ENCODE results near the gene PKDCC.

Gene PKDCC

GRCh38 chr2:42073739-42074503 lies 26.1 kb downstream of the PKDCC start:
- no peak overlapping the region for H4K8ac ChIP-seq (ENCODE audit: low read depth, low read length)
- H3K14ac ChIP-seq (ENCODE audit: low read length), result no peak overlapping the region
- no peaks in the 10 kb centered on the region for H3K79me2 ChIP-seq (ENCODE audit: control insufficient read depth, insufficient read depth, low read length, poor library complexity)
- H3K9me3 ChIP-seq (ENCODE audit: insufficient read depth, low read depth, low read length), result peaks cover 2% of the 10 kb centered on the region
- no peak overlapping the region for H3K4ac ChIP-seq (ENCODE audit: low read depth, low read length)
- no peak overlapping the region for H2AK5ac ChIP-seq (ENCODE audit: low read length)
- H3K36me3 ChIP-seq (ENCODE audit: control insufficient read depth in 1 of 2, insufficient read depth in 2 of 2, low read length in 2 of 2), result no peaks in the 10 kb centered on the region
- H2AFZ ChIP-seq (ENCODE audit: insufficient read depth, low read length, poor library complexity), result no peak overlapping the region
- no peak overlapping the region for H3K18ac ChIP-seq (ENCODE audit: low read length)
- no peak overlapping the region for H2BK120ac ChIP-seq (ENCODE audit: insufficient read depth, low read length, poor library complexity)
- no peak overlapping the region for H3K23ac ChIP-seq (ENCODE audit: low read length)
- H4K91ac ChIP-seq (ENCODE audit: low read depth, low read length), result no peak overlapping the region
- no peaks in the 10 kb centered on the region for H3K79me1 ChIP-seq (ENCODE audit: low read length)
- no peak overlapping the region for H2BK12ac ChIP-seq (ENCODE audit: low read length)
- H3K27ac ChIP-seq (ENCODE audit: low read depth, low read length), result no peak overlapping the region
- no peak overlapping the region for H3K4me2 ChIP-seq (ENCODE audit: low read length)
- no peaks in the 10 kb centered on the region for H3K4me1 ChIP-seq (ENCODE audit: control insufficient read depth in 1 of 2, insufficient read depth in 2 of 2, low read length in 2 of 2)
- DNase-seq, result no peak
- no peak overlapping the region for H3K9ac ChIP-seq (ENCODE audit: low read length)
- no peaks in the 10 kb centered on the region for H3K27me3 ChIP-seq (ENCODE audit: insufficient read depth, low read length)
- no CpG with 5 or more reads among the region's 2 CpGs for WGBS (ENCODE audit: extremely low coverage, insufficient coverage, insufficient read length)
- H4K12ac ChIP-seq (ENCODE audit: low read depth, low read length), result no peak overlapping the region
- no peak overlapping the region for H3K4me3 ChIP-seq (ENCODE audit: low read depth, low read length)
- no peak overlapping the region for H2BK5ac ChIP-seq (ENCODE audit: low read depth, low read length, poor library complexity)

- Histone ChIP-seq H2BK5ac (ENCODE audit: low read depth, low read length, poor library complexity) (no peak overlapping the region), H3K79me2 (ENCODE audit: control insufficient read depth, insufficient read depth, low read length, poor library complexity) (no peaks in the 10 kb centered on the region), H4K91ac (ENCODE audit: low read depth, low read length) (no peak overlapping the region), H3K4me1 (ENCODE audit: control insufficient read depth in 1 of 2, insufficient read depth in 2 of 2, low read length in 2 of 2) (no peaks in the 10 kb centered on the region), H3K9me3 (ENCODE audit: insufficient read depth, low read depth, low read length) (peaks cover 2% of the 10 kb centered on the region), H4K8ac (ENCODE audit: low read depth, low read length) (no peak overlapping the region), H3K36me3 (ENCODE audit: control insufficient read depth in 1 of 2, insufficient read depth in 2 of 2, low read length in 2 of 2) (no peaks in the 10 kb centered on the region), H3K4ac (ENCODE audit: low read depth, low read length) (no peak overlapping the region), H2BK12ac (ENCODE audit: low read length) (no peak overlapping the region), H3K27ac (ENCODE audit: low read depth, low read length) (no peak overlapping the region), H3K23ac (ENCODE audit: low read length) (no peak overlapping the region), H2BK120ac (ENCODE audit: insufficient read depth, low read length, poor library complexity) (no peak overlapping the region), H3K18ac (ENCODE audit: low read length) (no peak overlapping the region), H3K4me2 (ENCODE audit: low read length) (no peak overlapping the region), H2AK5ac (ENCODE audit: low read length) (no peak overlapping the region), H2AFZ (ENCODE audit: insufficient read depth, low read length, poor library complexity) (no peak overlapping the region), H3K79me1 (ENCODE audit: low read length) (no peaks in the 10 kb centered on the region), H4K12ac (ENCODE audit: low read depth, low read length) (no peak overlapping the region), H3K27me3 (ENCODE audit: insufficient read depth, low read length) (no peaks in the 10 kb centered on the region), H3K9ac (ENCODE audit: low read length) (no peak overlapping the region), H3K4me3 (ENCODE audit: low read depth, low read length) (no peak overlapping the region), H3K14ac (ENCODE audit: low read length) (no peak overlapping the region)
- no peak for DNase-seq
- no CpG with 5 or more reads among the region's 2 CpGs for WGBS (ENCODE audit: extremely low coverage, insufficient coverage, insufficient read length)
Observed at GRCh38 chr2:42074661-42075060, 26.8 kb downstream of the PKDCC start.

- no peak overlapping the region for H2BK5ac ChIP-seq (ENCODE audit: low read depth, low read length, poor library complexity)
- no peak overlapping the region for H3K14ac ChIP-seq (ENCODE audit: low read length)
- no peak overlapping the region for H2AFZ ChIP-seq (ENCODE audit: insufficient read depth, low read length, poor library complexity)
- WGBS (ENCODE audit: extremely low coverage, insufficient coverage, insufficient read length), result no CpG with 5 or more reads among the region's 10 CpGs
- DNase-seq, result no peak
- no peak overlapping the region for H3K23ac ChIP-seq (ENCODE audit: low read length)
- no peaks in the 10 kb centered on the region for H3K4me1 ChIP-seq (ENCODE audit: control insufficient read depth in 1 of 2, insufficient read depth in 2 of 2, low read length in 2 of 2)
- H3K18ac ChIP-seq (ENCODE audit: low read length), result no peak overlapping the region
- no peaks in the 10 kb centered on the region for H3K27me3 ChIP-seq (ENCODE audit: insufficient read depth, low read length)
- H3K4me3 ChIP-seq (ENCODE audit: low read depth, low read length), result no peak overlapping the region
- no peaks in the 10 kb centered on the region for H3K79me1 ChIP-seq (ENCODE audit: low read length)
- H3K36me3 ChIP-seq (ENCODE audit: control insufficient read depth in 1 of 2, insufficient read depth in 2 of 2, low read length in 2 of 2), result no peaks in the 10 kb centered on the region
- no peak overlapping the region for H3K9ac ChIP-seq (ENCODE audit: low read length)
- no peak overlapping the region for H2AK5ac ChIP-seq (ENCODE audit: low read length)
- no peak overlapping the region for H3K4me2 ChIP-seq (ENCODE audit: low read length)
- no peak overlapping the region for H3K27ac ChIP-seq (ENCODE audit: low read depth, low read length)
- H2BK12ac ChIP-seq (ENCODE audit: low read length), result no peak overlapping the region
- peaks cover 2% of the 10 kb centered on the region for H3K9me3 ChIP-seq (ENCODE audit: insufficient read depth, low read depth, low read length)
- H3K79me2 ChIP-seq (ENCODE audit: control insufficient read depth, insufficient read depth, low read length, poor library complexity), result no peaks in the 10 kb centered on the region
- no peak overlapping the region for H4K12ac ChIP-seq (ENCODE audit: low read depth, low read length)
- no peak overlapping the region for H4K91ac ChIP-seq (ENCODE audit: low read depth, low read length)
- H2BK120ac ChIP-seq (ENCODE audit: insufficient read depth, low read length, poor library complexity), result no peak overlapping the region
- no peak overlapping the region for H4K8ac ChIP-seq (ENCODE audit: low read depth, low read length)
- no peak overlapping the region for H3K4ac ChIP-seq (ENCODE audit: low read depth, low read length)
Observed at GRCh38 chr2:42076357-42077225, 28.8 kb downstream of the PKDCC start.

GRCh38 chr2:42077343-42077742 lies 29.5 kb downstream of the PKDCC start:
- DNase-seq, result no peak
- Histone ChIP-seq H4K8ac (ENCODE audit: low read depth, low read length) (no peak overlapping the region), H3K36me3 (ENCODE audit: control insufficient read depth in 1 of 2, insufficient read depth in 2 of 2, low read length in 2 of 2) (no peaks in the 10 kb centered on the region), H2BK5ac (ENCODE audit: low read depth, low read length, poor library complexity) (no peak overlapping the region), H3K79me1 (ENCODE audit: low read length) (no peaks in the 10 kb centered on the region), H3K79me2 (ENCODE audit: control insufficient read depth, insufficient read depth, low read length, poor library complexity) (no peaks in the 10 kb centered on the region), H3K4me3 (ENCODE audit: low read depth, low read length) (no peak overlapping the region), H2AK5ac (ENCODE audit: low read length) (no peak overlapping the region), H4K12ac (ENCODE audit: low read depth, low read length) (no peak overlapping the region), H2BK120ac (ENCODE audit: insufficient read depth, low read length, poor library complexity) (no peak overlapping the region), H2BK12ac (ENCODE audit: low read length) (no peak overlapping the region), H2AFZ (ENCODE audit: insufficient read depth, low read length, poor library complexity) (no peak overlapping the region), H3K18ac (ENCODE audit: low read length) (no peak overlapping the region), H3K9me3 (ENCODE audit: insufficient read depth, low read depth, low read length) (peaks cover 2% of the 10 kb centered on the region), H3K27ac (ENCODE audit: low read depth, low read length) (no peak overlapping the region), H3K14ac (ENCODE audit: low read length) (no peak overlapping the region), H3K4me2 (ENCODE audit: low read length) (no peak overlapping the region), H3K9ac (ENCODE audit: low read length) (no peak overlapping the region), H3K4ac (ENCODE audit: low read depth, low read length) (no peak overlapping the region), H3K4me1 (ENCODE audit: control insufficient read depth in 1 of 2, insufficient read depth in 2 of 2, low read length in 2 of 2) (no peaks in the 10 kb centered on the region), H4K91ac (ENCODE audit: low read depth, low read length) (no peak overlapping the region), H3K23ac (ENCODE audit: low read length) (no peak overlapping the region), H3K27me3 (ENCODE audit: insufficient read depth, low read length) (no peaks in the 10 kb centered on the region)
- no CpG with 5 or more reads among the region's 2 CpGs for WGBS (ENCODE audit: extremely low coverage, insufficient coverage, insufficient read length)

Measured in trophoblast cell (in vitro differentiated cells and primary cell).